ENCODE results near the gene KIF22. TPM values are rescaled to one million over a fixed set of nuclear protein-coding genes. Genes with fewer than 3 reads are reported as not detected.

Gene KIF22
- total and polyA plus RNA-seq, 9 of the 15 experiments (the other 6 are each of a cell fraction or from before 2014, with no cell fraction given): 8.7 to 232 (median 131) TPM

- TF ChIP-seq ZNF76 (CRISPR knock-in tag; IDR thresholded peaks at IDR 0.05; ENCODE audit: borderline replicate concordance): 0 out of 2 replicates have a peak, but pooled peaks have one; percentile 30
- TF ChIP-seq, protein P1, sequence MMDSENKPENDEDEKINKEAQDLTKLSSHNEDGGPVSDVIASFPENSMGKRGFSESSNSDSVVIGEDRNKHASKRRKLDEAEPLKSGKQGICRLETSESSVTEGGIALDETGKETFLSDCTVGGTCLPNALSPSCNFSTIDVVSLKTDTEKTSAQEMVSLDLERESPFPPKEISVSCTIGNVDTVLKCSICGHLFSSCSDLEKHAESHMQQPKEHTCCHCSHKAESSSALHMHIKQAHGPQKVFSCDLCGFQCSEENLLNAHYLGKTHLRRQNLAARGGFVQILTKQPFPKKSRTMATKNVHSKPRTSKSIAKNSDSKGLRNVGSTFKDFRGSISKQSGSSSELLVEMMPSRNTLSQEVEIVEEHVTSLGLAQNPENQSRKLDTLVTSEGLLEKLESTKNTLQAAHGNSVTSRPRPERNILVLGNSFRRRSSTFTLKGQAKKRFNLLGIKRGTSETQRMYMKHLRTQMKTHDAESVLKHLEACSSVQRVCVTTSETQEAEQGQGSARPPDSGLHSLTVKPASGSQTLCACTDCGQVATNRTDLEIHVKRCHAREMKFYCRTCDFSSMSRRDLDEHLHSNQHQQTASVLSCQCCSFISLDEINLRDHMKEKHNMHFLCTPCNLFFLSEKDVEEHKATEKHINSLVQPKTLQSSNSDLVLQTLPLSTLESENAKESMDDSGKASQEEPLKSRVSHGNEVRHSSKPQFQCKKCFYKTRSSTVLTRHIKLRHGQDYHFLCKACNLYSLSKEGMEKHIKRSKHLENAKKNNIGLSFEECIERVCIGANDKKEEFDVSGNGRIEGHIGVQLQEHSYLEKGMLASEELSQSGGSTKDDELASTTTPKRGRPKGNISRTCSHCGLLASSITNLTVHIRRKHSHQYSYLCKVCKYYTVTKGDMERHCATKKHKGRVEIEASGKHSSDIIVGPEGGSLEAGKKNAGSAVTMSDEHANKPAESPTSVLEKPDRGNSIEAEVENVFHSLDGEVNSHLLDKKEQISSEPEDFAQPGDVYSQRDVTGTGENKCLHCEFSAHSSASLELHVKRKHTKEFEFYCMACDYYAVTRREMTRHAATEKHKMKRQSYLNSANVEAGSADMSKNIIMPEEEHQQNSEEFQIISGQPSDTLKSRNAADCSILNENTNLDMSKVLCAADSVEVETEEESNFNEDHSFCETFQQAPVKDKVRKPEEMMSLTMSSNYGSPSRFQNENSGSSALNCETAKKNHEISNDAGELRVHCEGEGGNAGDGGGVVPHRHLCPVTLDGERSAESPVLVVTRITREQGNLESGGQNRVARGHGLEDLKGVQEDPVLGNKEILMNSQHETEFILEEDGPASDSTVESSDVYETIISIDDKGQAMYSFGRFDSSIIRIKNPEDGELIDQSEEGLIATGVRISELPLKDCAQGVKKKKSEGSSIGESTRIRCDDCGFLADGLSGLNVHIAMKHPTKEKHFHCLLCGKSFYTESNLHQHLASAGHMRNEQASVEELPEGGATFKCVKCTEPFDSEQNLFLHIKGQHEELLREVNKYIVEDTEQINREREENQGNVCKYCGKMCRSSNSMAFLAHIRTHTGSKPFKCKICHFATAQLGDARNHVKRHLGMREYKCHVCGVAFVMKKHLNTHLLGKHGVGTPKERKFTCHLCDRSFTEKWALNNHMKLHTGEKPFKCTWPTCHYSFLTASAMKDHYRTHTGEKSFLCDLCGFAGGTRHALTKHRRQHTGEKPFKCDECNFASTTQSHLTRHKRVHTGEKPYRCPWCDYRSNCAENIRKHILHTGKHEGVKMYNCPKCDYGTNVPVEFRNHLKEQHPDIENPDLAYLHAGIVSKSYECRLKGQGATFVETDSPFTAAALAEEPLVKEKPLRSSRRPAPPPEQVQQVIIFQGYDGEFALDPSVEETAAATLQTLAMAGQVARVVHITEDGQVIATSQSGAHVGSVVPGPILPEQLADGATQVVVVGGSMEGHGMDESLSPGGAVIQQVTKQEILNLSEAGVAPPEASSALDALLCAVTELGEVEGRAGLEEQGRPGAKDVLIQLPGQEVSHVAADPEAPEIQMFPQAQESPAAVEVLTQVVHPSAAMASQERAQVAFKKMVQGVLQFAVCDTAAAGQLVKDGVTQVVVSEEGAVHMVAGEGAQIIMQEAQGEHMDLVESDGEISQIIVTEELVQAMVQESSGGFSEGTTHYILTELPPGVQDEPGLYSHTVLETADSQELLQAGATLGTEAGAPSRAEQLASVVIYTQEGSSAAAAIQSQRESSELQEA (IDR thresholded peaks at IDR 0.05; ENCODE audit: low read depth): no peak
- peak; percentile 49 to 65; a peak in 2 of 4 replicates for TF ChIP-seq NRF1 (conservative IDR thresholded peaks at IDR 0.05 in 1 of 2, IDR thresholded peaks at IDR 0.05 in 1 of 2)
- TF ChIP-seq ZBED1 (IDR thresholded peaks at IDR 0.05): 0 out of 2 replicates have a peak, but pooled peaks have one; percentile 19
- TF ChIP-seq, protein P2, sequence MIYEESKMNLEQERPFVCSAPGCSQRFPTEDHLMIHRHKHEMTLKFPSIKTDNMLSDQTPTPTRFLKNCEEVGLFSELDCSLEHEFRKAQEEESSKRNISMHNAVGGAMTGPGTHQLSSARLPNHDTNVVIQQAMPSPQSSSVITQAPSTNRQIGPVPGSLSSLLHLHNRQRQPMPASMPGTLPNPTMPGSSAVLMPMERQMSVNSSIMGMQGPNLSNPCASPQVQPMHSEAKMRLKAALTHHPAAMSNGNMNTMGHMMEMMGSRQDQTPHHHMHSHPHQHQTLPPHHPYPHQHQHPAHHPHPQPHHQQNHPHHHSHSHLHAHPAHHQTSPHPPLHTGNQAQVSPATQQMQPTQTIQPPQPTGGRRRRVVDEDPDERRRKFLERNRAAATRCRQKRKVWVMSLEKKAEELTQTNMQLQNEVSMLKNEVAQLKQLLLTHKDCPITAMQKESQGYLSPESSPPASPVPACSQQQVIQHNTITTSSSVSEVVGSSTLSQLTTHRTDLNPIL (CRISPR knock-in tag; IDR thresholded peaks at IDR 0.05): no peak
- no peak; the same call in 1 of the 2 replicates for TF ChIP-seq SMARCE1 (IDR thresholded peaks at IDR 0.05)
- TF ChIP-seq CXXC5 (CRISPR knock-in tag; IDR thresholded peaks at IDR 0.05): peak; percentile 79
- no peak for TF ChIP-seq SIRT6 (IDR thresholded peaks at IDR 0.05; ENCODE audit: low read depth, low read length)
- TF ChIP-seq, protein P3, sequence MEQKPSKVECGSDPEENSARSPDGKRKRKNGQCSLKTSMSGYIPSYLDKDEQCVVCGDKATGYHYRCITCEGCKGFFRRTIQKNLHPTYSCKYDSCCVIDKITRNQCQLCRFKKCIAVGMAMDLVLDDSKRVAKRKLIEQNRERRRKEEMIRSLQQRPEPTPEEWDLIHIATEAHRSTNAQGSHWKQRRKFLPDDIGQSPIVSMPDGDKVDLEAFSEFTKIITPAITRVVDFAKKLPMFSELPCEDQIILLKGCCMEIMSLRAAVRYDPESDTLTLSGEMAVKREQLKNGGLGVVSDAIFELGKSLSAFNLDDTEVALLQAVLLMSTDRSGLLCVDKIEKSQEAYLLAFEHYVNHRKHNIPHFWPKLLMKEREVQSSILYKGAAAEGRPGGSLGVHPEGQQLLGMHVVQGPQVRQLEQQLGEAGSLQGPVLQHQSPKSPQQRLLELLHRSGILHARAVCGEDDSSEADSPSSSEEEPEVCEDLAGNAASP (IDR thresholded peaks at IDR 0.05): no peak
- TF ChIP-seq, protein P4, sequence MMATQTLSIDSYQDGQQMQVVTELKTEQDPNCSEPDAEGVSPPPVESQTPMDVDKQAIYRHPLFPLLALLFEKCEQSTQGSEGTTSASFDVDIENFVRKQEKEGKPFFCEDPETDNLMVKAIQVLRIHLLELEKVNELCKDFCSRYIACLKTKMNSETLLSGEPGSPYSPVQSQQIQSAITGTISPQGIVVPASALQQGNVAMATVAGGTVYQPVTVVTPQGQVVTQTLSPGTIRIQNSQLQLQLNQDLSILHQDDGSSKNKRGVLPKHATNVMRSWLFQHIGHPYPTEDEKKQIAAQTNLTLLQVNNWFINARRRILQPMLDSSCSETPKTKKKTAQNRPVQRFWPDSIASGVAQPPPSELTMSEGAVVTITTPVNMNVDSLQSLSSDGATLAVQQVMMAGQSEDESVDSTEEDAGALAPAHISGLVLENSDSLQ (IDR thresholded peaks at IDR 0.05): peak; percentile 73
- TF ChIP-seq, protein P5, sequence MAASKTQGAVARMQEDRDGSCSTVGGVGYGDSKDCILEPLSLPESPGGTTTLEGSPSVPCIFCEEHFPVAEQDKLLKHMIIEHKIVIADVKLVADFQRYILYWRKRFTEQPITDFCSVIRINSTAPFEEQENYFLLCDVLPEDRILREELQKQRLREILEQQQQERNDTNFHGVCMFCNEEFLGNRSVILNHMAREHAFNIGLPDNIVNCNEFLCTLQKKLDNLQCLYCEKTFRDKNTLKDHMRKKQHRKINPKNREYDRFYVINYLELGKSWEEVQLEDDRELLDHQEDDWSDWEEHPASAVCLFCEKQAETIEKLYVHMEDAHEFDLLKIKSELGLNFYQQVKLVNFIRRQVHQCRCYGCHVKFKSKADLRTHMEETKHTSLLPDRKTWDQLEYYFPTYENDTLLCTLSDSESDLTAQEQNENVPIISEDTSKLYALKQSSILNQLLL (CRISPR knock-in tag; IDR thresholded peaks at IDR 0.05; ENCODE audit: borderline replicate concordance): no peak
- no peak for TF ChIP-seq BRD9 (IDR thresholded peaks at IDR 0.05; ENCODE audit: low read depth, partially characterized antibody)
- TF ChIP-seq TCFL5 (CRISPR knock-in tag; conservative IDR thresholded peaks at IDR 0.05): no peak
- TF ChIP-seq SMAD2 (IDR thresholded peaks at IDR 0.05; ENCODE audit: low read depth, low read length): no peak
Measured at GRCh38 chr16:29807426-29808218, 17.1 kb downstream of the KIF22 start (continued).

Data from K562 (cell line).